CD4-positive, alpha-beta T cell treated with Interleukin-6 for 4 hours (primary cell): ENCODE measurements around the gene XPO1.
A peak's percentile ranks its signal among the peaks of the same experiment; 100 is the strongest.
"Not testable (repeated sequence)": the region's sequence is repeated elsewhere in the genome, so short reads cannot be mapped to it uniquely, and the experiment has no call there.

Experiments
- DNase-seq: peaks from one replicate; pipeline ENCODE4 v3.0.0-alpha.2; 2020; ENCODE audit warnings: mixed read lengths

Gene XPO1

GRCh38 chr2:61530749-61531148 is 7.4 kb downstream of the XPO1 start:
- DNase-seq: no peak

- no peak for DNase-seq
Observed at GRCh38 chr2:61529944-61530735, 8.0 kb downstream of the XPO1 start.

- DNase-seq: no peak
Observed at GRCh38 chr2:61520261-61520660, 17.9 kb downstream of the XPO1 start.

- no peak for DNase-seq
Observed at GRCh38 chr2:61512768-61513398, 25.3 kb downstream of the XPO1 start.

- DNase-seq: no peak
Observed at GRCh38 chr2:61510674-61511671, 27.2 kb downstream of the XPO1 start.

- no peak for DNase-seq
Observed at GRCh38 chr2:61504949-61505348, 33.2 kb downstream of the XPO1 start.

GRCh38 chr2:61499060-61499459 is 39.1 kb downstream of the XPO1 start:
- DNase-seq: no peak

GRCh38 chr2:61493523-61493942 is 44.6 kb downstream of the XPO1 start:
- peak; percentile 46 for DNase-seq

GRCh38 chr2:61492476-61492875 is 45.7 kb downstream of the XPO1 start:
- DNase-seq: no peak

GRCh38 chr2:61485281-61485680 is 52.9 kb downstream of the XPO1 start:
- no peak for DNase-seq

- no peak for DNase-seq
Observed at GRCh38 chr2:61478086-61478485, 60.1 kb downstream of the XPO1 start.

- DNase-seq: not testable (repeated sequence)
Observed at GRCh38 chr2:61476929-61477589, 61.1 kb downstream of the XPO1 start.

- peak; percentile 13 for DNase-seq
Observed at GRCh38 chr2:61471905-61472805, 66.0 kb downstream of the XPO1 start.

- peak; percentile 95 for DNase-seq
Observed at GRCh38 chr2:61470965-61471904, 66.9 kb downstream of the XPO1 start, which contains the start of gene USP34. Gene USP34 (minus strand): TSS chr2:61471087. CDS start chr2:61470692, 395 bp downstream.

- peak; percentile 89 for DNase-seq
Observed at GRCh38 chr2:61470122-61470951, 67.8 kb downstream of the XPO1 start.

- DNase-seq: no peak
Observed at GRCh38 chr2:61469424-61470121, 68.6 kb downstream of the XPO1 start.

- not testable (repeated sequence) for DNase-seq
Observed at GRCh38 chr2:61468231-61468630, 69.9 kb downstream of the XPO1 start.

- DNase-seq: no peak
Observed at GRCh38 chr2:61465045-61465444, 73.1 kb downstream of the XPO1 start.
